ENCODE results near the gene NOB1.
"Not testable (repeated sequence)": the region's sequence is repeated elsewhere in the genome, so short reads cannot be mapped to it uniquely, and the experiment has no call there.

The NOB1 gene

GRCh38 chr16:69754469-69755310 is at the start of gene NOB1:
TSS of gene NOB1 (minus strand) at chr16:69754926. CDS start at chr16:69754910, 16 bp downstream.
- peak; percentile 69 for DNase-seq

- no peak for DNase-seq
Observed at GRCh38 chr16:69804297-69804696, 49.6 kb upstream of the NOB1 start.

DNA sequence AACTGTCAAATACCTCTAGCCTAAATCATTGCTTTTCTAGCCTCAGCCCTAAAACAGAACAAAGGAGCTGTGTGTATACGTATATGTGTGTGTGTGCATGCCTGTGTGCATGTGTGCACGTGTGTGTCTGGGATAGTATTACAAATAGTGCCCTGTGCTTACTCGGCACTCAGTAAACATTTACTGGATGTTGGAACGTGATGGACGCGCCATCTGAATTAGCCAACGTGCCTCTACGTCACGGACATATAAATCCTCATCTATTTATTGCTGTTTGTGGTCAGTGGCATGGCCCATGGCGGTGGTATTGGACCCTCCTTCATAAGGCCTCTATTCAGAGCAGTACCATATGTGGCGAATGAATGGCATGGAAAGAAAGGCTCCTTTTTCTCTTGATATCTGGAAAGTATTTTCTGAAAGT is 44.9 kb upstream of the NOB1 start:
- DNase-seq = no peak

DNA sequence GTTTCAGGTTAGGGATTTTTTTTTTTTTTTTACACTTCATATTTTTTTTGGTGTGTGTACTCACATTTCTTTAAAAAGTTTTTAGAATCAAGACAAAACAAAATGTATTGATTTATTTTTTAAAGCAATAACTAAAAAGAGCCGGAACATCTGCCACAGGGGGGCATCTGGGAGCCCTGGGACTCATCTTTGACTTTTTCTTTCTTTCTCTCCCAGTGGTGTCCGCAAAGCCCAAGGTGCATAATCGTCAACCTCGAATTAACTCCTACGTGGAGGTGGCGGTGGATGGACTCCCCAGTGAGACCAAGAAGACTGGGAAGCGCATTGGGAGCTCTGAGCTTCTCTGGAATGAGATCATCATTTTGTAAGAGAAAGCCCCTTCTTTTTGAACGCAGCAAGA is 43.7 kb upstream of the NOB1 start:
- no peak for DNase-seq

DNA sequence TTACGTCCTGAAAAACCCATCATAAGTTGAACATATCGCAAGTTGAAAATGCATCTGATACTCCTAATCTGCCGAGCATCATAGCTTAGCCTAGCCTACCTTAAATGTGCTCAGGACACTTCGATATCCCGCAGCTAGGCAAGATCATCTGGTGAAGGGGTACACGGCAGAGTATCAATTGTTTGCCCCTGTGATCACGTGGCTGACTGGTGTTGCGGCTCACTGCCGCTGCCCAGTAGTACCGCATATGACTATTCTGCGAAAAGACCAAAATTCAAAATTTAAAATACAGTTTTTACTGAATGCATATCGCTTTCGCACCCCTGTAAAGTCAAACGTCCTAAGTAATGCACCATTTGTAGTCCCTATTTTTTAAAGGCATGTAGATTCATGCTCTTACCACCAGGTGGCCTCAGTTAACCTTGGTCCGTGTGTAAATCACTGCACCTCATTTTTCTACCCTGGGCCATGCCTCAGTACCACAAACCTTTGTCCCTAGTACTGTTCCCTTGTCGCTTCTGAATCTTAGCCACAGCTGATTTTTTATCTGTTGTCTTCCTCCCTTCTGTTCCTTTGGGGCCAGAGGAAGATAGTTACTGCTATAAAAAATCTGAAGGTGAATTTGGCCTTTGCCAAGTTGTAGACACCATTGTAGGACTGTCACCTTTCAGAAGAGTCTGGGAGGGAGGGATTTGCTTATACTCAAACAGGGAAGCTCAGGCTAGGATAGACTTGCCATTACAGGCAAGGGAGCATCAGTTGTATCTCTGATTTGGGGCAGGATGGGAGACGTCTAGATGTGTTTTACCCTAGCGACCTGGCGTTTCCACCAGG is 41.8 kb upstream of the NOB1 start:
- DNase-seq = no peak

- DNase-seq = no peak
Observed at GRCh38 chr16:69794486-69794885, 39.8 kb upstream of the NOB1 start.

- DNase-seq = no peak
Observed at GRCh38 chr16:69793526-69793925, 38.8 kb upstream of the NOB1 start.

- not testable (repeated sequence) for DNase-seq
Observed at GRCh38 chr16:69791391-69791847, 36.7 kb upstream of the NOB1 start.

- DNase-seq = no peak
Observed at GRCh38 chr16:69787883-69788282, 33.2 kb upstream of the NOB1 start.

- DNase-seq = no peak
Observed at GRCh38 chr16:69784586-69784985, 29.9 kb upstream of the NOB1 start.

DNA sequence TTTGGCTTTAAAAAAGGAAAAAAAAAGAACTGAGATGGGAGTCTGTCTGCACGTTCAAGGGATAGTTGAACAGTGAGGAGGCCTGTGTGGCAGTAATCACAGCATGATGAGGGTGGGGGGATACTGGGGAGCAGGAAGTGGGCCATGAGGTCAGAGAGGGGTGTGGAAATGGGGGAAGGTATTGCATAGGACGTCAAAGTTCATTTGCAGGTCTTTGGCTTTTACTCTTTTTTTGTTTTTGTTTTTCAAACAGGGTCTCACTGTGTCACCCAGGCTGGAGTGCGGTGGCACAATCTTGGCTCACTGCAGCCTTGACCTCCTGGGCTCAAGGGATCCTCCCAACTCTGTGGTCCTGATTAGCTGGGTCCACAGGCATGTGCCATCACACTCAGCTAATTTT is 26.4 kb upstream of the NOB1 start:
- DNase-seq = no peak

DNA sequence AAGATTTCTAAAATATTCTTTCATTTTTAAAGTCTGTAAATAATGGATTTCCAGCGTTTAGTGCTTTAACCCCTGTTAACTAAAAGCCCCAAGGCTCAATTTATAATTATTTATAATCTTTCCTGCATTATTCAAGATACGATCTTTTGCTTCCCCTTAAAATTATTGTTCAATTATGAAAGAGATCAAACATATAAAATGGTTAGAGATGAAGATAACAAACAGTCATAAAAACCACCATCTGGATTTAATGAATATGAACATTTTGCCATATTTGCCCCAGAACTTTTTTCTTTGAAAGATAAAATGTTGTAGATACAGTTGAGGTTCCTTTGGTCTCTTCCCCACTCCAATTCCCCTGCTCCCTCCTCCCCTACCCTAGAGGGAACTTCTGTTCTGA is 25.0 kb upstream of the NOB1 start:
- no peak for DNase-seq

- no peak for DNase-seq
Observed at GRCh38 chr16:69775563-69775962, 20.8 kb upstream of the NOB1 start.

- no peak for DNase-seq
Observed at GRCh38 chr16:69773260-69773947, 18.7 kb upstream of the NOB1 start.

GRCh38 chr16:69771651-69771967 is 16.9 kb upstream of the NOB1 start:
- no peak for DNase-seq

- DNase-seq = no peak
Observed at GRCh38 chr16:69769404-69769803, 14.7 kb upstream of the NOB1 start.

DNA sequence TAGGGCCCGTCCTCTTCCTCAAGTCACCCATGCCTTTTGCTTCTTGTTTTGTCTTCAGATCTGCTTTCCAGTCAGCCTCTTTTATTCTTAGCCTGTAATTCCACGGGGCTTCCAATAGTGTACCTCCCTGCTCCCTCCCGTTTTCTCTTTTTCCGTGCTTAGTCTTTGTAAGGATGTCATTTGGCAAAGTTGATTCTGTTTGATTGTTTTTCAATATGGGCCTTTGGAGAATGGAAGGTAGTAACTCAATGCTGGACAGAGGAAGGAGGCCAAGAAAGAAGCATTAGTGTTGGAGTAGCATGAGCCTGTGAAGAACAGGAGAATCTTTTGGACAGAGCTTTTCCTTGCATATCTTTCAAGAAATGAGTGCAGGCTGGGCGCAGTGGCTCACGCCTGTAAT is 13.9 kb upstream of the NOB1 start:
- DNase-seq = no peak

DNA sequence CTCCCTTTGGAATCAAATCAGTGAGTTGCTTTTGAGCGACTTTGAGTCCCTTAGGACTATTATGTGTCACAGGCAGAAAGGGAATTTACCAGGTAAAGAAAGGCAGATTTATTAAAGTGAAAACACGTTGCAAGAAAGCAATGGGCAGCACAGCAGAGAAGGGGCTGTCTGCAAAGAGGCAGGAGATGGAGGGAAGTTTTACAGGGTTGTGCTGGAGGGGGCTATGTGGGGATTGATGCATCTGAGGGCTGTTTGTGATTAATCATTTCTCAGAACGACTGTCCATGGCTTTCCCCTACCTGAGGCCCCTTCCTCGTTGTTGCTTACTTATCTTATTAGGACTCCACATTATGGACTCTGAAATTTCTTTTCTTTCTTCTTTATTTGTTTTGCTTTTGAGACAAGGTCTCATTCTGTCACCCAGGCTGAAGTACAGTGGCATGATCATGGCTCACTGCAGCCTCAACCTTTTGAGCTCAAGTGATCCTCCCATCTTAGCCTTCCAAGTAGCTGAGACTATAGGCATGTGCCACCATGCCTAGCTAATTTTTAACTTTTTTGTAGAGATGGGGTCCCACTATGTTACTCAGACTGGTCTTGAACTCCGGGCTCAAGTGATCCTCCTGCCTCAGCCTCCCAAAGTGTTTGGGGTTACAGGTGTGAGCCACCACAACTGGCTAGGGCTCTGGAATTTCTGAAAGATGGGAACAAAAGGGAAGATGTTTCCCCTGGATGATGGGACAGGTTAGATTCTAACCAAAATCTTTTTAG is 12.9 kb upstream of the NOB1 start:
- DNase-seq = no peak

GRCh38 chr16:69763599-69763942 is 8.8 kb upstream of the NOB1 start:
- DNase-seq = no peak

DNA sequence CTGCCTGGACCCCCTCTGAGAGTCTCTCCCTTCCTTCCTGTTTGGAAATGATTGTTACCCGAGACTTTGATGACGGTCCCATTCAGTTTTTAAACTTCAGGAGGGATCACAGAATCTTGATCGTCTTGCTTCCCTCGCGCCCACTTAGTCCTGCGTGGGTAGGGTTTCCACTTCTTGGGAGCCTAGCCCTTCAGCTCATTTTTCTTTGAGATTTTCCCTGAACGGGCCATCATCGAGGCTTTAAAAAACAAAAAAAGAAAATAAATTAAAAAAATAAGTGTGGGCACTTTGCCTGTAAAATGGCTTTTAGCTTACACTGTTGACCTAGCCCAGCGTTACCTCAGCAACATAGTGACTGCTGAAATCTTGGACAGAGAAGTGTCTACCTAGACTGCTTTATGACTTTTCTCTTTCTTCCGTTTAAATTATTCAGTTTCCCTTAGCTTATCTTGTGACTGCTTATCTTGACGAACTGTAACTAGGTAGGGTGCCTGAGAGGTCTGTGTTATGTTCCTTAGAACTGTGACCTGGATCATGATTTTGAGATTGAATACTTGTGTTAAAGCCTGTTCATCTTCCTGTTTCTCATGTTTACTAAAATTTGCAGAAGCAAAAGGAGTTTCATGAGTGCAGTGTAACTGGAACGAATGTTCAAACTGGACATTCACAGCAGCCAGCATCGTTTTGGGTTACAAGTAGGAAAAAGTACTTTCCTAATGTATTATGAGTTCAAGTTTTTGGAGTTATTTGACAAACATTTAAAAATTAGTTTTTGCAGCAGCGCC is 8.3 kb upstream of the NOB1 start:
- DNase-seq = no peak

- no peak for DNase-seq
Observed at GRCh38 chr16:69761983-69762813, 7.5 kb upstream of the NOB1 start, which contains the start of gene WWP2. TSS of gene WWP2 (plus strand) at chr16:69762332. CDS start at chr16:69787011, 24,679 bp downstream.

All from SIG-M5 (cell line).